Measurements from ENCODE around the gene RIN3.
A peak's percentile ranks its signal among the peaks of the same experiment; 100 is the strongest.

RIN3 gene

DNA sequence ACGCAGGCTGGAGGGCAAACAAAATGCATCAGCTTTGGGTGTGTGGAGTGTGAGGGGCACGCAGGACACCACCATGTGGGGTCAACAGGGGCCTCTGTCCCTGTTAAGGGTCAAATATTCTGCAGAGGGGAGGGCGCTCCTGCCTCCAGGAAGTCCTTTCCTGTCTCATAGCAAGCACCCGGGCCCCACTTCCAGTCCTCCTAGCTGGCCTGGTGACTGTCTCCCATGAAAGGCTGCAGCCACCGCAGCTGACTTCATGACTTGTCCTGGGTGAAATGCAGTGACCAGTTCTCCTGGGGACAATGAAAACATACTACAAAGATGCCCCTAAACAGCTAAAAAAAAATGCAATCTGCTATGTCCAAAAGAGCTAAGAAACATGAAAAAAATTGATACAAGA lies 181.2 kb downstream of the RIN3 start:
- no peak for DNase-seq

DNA sequence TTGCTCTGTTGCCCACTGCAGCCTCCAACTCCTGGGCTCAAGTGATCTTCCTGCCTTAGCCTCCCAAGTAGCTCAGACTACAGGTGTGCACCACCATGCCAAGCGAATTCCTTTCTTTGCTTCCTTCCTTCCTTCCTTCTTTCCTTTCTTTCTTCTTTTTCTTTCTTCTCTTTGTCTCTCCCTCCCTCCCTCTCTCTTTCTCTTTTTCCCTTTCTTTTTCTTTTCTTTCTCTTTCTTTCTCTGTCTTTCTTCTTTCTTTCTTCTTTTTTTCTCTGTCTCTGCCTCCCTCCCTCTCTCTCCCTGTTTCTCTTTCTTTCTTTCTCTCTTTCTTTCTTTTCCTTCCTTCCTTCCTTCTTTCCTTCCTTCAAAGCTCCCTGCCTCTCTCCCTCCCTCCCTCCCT lies 182.0 kb downstream of the RIN3 start:
- DNase-seq: no peak

DNA sequence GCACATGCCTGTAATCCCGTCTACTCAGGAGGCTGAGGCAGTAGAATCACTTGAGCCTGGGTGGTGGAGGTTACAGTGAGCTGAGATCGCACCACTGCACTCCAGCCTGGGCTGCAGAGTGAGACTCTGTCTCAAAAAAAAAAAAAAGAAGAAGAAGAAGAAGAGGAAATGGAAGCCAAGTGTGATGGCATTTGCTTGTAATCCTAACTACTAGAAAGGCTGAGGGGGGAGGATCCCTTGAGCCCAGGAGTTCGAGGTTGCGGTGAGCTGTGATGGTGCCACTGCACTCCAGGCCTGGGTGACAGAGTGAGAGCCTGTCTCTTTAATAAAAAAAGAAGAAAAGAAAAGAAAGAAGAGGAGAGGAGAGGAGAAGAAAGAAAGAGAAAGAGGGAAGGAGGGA lies 182.8 kb downstream of the RIN3 start:
- no peak for DNase-seq

DNA sequence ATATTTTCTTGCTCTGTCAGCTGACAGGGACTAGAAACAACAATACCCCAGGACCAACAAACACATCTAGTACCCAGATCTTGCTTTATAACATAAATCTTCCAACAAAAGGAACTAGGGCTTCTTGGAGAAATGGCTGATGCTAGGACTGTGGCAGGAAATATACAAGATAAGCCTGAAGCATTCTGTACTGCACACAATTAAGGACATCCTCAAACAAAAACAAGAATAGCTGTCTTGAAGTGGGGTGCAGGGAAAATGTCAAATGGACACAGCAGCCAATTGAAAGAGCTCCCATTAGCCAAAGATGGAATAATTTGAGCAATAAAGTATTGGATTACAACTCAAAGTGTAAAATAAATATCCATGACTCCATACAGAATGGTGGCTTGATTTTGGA lies 184.8 kb downstream of the RIN3 start:
- no peak for DNase-seq

DNA sequence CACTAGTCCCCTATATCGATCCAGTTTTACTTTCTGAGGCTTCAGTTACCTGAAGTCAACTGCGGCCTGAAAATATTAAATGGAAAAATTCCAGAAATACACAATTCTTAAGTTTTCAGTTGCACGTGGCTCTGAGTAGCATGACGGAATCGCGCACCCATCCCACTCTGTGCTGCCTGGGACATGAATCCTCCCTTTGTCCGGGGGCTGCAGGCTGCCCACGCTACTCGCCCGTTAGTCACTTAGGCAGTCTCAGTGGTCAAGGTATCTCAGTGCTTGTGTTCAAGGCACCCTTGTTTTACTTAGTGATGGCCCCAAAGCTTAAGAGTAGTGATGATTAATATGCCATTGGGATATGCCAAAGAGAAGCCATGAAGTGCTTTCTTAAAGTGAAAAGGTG lies 188.2 kb downstream of the RIN3 start:
- no peak for DNase-seq

DNA sequence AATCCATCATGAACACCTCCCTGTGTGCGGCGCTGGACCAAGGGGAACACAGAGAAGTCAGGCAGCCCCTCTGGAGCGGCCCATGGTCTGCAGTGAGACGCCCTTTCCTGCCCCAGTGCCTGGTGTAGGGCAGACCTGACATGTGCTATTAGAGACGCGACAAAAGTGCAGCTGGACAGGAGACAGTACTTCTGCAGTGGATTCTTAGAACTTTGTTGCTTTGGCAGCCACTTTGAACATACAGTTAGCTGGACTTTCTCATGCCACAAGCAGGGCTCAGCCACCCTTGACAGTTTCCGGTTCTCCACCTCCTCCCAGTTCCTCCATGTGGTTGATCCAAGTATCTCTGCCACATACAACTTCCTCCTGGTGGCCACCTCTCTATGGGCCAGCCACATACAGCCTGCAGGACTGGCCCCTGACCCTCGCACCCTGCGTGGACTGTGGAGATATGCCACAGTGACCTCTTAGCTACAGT lies 188.9 kb downstream of the RIN3 start:
- DNase-seq: no peak

DNA sequence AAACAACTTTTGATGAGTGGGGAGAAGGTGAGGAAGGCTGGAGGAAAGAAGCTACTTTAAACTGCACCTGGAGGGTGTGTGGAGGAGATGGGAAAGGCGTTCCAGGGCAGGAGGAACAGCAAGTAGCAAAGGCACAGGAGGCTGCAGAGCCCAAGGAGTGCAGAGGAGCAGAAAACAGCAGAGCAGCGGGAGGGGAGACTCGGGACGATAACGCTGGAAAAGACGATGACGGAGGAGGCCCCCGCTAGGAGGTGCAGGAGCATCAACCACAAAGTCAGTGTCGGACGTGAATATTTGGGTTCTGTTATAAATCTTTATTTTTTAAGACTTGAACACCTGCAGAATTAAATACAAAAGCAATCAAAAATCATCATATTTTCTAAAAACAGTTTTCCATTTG lies 189.9 kb downstream of the RIN3 start:
- no peak for DNase-seq

DNA sequence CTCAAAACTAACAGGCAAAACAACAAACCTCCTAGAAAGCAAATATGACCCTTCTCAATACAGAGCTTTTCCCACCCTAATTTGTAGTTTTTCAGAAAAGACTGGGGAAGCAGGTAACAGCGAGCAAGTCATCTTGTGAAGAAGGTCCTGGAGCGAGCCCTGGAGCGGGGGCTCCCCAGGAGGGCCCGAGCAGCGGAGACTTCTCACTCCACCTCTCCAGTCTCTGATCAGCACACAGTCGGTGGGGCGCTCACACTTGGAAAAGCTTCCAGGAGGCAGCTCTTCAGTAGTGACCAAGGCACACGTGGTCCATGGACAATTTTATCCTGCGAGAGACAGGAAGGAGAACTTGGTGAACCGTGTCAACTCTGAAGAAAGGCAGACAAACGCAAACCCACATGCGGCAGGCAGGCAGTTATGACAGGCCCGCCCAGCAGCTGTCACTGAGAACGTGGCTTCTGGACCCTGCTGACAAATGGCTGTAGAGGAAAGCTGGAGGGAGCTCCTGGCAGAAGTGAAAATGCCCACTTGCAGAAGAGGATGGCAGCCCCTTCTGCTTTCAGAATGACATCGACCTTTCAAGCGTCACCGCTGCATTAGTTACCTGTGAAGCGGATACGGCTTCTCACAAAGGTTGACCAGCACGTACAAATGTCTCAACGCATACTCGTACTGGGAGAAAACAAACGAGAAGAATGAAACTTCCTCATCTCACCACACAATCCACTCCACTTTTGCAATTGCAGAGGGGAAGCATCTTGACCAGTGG lies 190.6 kb downstream of the RIN3 start:
- no peak for DNase-seq

DNA sequence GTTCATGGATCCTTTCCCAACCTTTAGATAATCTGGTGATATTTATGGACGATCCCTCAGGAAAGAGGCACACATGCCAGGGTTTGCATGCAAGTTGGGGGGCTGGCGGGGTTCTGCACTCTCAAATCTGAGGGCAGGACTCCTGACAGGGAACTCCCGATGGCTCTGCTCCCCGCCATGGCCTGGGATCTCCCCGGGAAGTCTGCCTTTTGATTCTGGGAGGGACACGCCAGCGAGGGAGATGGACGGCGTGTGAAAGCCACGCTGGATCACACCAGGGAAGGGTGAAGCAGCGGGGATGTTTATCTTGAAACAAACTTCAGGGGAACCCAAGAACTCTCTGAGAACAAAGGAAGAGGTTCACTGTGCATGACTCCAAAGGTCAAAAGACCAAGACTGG lies 191.2 kb downstream of the RIN3 start:
- no peak for DNase-seq

DNA sequence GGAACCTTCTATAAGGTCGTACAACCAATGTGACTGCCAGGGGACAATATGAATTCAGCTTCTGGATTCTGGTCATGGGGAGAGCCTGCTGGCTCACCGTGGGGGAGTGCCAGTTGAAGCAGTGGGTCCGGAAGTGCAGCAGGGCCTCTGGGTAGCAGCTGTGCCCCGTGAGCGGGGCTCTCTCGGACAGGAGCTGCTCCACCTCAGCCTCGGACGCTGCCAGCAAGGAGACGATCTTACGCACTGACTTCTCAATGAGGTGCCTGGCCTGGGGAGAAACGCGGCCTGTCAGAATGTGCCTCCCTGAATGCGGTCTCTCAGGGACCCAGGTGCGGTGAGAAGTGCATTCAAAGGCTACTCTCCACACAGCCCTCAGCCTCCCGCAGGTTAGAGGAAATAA lies 192.8 kb downstream of the RIN3 start:
- no peak for DNase-seq

DNA sequence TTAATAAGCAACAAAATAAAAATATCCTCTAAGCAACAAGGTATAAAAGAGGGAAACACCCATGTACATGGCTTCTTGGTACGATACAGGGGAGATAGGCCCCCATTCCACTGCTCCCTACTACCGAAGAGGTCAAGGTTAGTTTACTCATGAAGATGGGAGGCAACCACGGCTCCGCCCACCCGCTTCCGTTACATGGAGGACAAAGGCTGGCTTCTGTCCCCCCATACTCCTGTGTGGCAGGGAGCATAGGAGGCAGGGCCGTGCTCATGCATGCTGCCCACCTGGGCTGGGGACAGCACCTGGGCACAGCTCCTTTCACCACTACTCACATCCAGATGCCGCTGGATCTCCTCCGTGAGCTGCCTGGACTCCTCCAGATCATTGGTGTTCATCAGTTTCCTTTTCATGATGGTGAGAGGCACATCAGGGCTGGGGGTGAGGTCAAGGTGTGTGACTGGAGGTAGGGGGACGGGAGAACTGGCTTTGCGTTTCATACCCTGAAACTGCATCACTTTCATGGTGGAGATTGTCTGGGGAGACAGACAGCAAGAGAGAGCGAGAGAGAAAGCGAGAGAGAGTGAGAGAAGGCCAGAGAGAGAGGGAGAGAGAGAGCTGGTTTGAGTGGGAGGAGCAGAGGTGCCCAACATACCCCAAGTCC lies 195.9 kb downstream of the RIN3 start:
- DNase-seq: no peak

DNA sequence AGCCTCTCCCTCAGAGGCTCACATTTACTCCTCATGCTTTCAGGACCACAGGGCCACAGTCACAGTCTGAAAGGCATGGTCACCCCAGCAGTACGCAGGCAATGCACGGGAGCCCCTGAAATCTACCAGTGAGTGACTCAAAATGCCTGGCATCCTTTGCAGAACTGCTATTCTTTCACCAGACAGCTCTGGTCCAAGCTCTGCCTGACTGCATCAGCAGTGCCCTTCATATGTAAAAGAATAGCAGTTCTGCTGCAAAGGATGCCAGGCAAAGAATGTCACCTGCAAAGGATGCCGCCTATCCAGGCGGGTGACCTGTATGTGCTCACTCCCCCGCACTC lies 196.4 kb downstream of the RIN3 start:
- DNase-seq: no peak

DNA sequence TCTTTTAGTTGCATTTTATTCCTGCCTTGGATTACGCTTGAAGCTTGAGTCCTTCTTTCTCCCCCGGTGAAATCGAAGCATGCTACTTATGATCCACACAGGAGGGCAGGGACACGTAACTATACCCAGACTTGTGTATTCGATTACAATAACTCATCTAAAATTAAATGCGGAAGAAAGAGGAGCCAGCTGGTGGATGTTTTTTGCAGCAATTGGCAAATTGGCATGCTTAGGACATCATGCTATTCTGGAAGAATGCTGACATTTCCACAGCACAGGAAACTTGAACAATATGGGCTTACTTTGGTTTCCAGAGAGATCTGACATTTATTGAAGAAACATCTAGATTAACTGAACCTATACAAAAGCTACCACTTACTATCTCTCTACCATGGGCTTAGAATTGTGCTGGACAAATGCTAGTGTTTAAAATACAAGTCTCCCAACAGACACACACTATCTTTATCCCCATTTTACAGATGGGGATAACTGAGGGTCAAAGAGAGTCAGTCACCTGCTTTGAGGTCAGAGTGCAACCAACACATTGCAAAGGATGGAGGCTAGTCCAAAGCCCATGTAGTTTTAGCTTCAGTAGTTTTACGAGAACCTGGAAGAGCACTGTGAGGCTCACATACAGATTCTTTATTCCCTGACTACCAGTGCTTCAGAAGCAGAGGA lies 198.5 kb downstream of the RIN3 start:
- no peak for DNase-seq

DNA sequence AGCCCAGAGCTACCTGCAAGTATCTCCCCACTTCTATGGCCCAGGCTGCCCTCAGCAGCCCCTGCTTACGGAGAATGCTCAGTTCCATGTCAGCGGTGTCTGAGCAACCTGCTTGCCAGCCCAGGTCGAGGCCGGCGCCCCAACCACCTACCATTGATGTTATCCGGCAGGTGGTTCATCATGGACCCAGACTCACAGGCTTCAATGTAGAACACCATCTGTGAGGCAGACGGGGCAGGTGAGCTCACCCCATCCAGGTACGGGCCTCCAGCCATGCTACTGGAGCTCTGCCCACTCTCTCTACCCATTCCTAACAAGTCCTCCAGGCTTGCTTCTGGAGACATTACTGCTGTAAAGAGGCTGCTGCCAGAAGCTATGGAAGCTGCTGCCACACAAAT lies 199.1 kb downstream of the RIN3 start:
- no peak for DNase-seq

DNA sequence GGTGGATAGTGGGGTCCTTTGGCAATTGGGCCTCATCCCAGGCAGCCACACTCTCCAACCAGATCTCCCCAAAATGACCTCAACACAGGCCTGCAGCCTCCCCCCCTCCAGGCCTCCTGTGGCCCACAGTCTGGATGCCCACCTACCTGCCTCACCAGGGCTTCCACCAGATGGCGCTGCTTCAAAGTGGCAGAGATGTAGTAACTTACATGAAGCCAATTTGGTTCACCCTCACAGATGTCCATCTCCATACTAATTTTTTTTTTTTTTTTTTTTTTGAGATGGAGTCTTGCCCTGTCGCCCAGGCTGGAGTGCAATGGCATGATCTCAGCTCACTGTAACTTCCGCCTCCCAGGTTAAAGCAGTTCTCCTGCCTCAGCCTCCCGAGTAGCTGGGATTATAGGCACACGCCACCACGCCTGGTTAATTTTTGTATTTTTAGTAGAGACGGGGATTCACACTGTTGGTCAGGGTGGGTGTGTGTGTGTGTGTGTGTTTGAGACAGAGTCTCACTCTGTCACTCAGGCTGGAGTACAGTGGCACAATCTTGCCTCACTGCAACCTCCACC lies 201.2 kb downstream of the RIN3 start:
- DNase-seq: peak; percentile 61 to 69

DNA sequence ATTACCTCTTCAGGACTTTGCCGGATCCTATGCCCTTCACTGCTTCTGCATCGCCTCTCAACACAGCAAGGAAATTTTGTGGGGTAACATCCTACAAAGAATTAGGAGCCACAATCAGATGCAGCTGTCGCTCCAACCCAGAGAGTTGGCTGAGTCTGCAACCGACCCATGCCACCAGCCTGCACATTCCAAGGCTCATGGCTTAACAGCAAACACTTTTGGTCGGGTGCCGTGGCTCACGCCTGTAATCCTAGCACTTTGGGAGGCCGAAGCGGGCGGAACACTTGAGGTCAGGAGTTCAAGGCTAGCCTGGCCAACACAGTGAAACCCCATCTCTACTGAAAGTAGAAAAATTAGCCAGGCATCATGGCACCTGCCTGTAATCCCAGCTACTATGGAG lies 202.6 kb downstream of the RIN3 start:
- DNase-seq: no peak

DNA sequence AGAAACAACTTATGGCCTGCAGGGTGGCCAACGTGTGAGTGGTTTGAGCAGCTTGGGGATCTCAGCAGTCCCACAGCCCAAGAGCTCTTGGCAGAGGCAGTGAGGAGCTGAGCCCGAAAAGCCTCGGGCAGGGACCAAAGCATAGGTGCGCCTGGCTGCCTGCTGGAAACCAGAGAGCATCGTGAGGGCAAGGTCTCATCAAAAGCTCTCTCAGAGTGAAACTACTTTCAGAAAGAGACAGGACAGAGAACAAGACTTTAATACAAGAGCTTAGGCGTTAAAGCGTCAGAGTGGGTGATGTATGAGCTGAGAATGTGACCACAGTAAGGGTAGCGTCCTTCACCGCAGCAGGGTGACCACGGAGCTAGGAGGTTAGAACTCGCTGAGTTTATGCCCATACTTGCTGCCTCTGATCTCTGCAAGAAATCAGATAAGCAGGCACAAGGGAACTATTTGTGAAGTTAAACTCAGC lies 204.0 kb downstream of the RIN3 start:
- DNase-seq: no peak

DNA sequence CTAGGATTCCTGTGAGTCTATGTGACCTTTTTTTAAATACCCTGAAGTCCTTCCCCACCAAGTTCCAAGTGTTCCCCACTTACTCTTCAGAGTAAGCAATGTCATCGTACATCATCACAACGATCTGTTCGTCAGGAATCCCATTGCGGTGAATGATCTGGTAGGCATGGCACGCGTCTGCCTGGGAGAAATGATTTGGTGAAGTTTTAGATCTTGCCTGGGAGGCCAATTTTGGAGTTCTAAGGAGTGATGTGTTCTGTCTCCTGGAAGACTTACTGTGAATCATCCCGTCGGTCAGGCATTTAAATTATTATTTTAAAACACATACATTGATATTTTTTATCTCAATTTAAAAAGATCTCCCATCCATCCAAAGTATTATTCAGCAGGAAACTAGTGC lies 205.1 kb downstream of the RIN3 start:
- no peak for DNase-seq

DNA sequence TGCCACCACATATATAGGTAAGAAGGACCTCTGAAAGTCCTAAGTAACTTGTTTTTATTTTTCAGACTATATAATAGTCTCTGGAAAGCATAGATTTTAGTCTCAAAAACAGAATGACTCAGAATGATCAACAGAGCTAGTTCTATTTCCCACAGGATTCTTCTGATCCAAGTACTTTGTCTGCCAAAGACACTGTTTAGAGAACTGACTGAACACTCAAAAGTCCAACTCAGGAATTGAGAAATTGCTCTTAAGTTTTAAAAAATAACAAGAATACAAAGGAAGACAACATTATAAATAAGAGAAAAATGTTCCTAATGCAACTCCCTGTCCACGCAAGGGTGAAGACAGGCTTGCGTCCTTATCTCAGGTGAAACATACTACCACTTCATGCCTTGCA lies 205.8 kb downstream of the RIN3 start:
- DNase-seq: no peak

DNA sequence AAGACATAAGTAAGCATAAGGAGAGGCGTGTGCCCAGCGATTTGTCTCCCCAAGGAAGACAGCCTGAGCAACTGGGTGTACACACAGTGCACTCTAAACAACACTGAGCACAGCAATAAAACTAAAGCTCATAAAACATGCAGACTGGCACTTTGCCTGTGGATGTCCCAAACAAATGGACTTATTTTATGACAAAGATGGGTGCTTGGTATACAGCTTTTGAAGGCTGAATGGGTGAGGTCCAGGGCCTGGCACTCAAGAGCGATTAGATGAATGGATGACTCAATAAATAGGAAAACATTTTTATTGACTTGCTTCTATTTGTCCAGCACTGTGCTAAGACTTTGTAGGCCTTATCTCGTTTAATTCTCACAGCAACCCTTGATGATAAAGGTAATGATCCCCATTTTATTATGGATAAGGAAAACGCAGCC lies 206.3 kb downstream of the RIN3 start:
- DNase-seq: peak in 1 of 2 experiments; percentile 33

DNA sequence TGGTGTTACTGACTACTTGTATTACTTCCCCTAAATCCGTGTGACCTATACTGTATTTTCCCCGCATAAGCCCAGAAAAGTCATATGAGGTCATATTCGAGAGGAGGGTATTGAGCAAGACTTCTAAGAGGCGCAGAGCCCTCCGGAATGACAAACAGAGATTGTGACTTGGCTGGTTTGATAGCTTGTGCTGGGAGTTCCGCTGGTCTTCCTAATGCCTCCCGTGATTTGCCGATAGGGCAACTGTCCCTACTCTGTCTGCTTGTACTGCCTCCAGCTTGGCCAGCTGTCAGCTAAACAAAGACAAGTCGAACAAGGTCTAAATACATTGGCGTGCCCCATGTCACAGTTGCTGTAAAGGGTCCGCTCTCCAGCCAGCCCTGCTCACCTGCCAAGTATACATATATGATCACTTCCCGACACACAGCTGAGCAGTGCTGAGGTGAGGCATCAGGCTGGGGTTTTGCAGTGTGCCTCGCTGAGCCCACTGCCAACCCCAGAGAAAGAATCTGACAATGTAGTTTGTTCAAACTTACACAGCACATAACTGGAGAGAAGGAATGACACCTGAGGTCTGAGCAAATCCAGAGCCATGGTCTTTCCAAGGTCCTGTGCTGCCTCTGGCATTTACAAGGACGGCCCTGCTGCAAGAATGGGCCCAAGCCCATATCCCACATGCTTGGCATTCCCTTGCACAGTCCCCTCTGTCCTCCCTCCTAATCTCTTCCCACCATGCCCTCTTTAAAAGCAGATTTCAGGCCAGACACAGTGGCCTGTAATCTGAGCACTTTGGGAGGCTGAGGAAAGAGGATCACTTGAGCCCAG lies 211.1 kb downstream of the RIN3 start:
- DNase-seq: no peak

DNA sequence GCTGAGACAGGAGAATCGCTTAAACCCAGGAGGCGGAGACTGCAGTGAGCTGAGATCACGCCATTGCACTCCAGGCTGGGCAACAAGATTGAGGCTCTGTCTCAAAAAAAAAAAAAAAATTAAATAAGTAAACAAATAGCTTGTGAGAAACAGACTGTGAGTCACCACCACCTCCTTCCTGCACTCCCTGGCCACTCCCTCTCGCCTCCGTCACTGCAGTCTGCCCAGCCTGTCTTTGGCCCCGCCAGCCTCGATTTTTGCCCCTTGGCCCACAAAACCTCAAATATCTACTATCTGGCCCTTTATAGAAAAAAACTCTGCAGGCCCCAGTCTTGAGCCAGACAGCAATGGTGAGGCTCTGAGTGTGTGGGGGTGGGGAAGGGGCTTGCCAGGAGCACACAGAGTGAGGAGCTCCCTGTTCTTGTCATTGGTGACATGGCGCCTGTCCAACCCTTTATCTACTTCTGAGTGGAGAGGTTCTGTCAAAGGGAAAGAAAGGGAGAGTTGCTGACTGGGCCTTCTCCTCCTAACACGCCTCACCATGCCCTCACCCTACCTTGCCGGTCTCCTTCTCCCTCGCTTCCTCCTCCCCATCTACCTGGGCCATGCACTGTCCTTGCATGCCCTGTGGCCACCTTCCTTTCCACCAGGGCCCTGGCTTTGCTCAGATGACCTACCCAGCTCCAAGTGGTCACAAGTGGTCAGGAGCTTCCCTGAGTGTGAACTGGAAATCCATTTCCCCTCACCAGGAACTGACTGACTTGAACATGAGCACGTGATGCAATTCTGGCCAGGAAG lies 212.8 kb downstream of the RIN3 start:
- DNase-seq: no peak

Measured in NCI-H2081 (cell line).